ENCODE results near the gene SPSB4.
A peak's percentile ranks its signal among the peaks of the same experiment; 100 is the strongest.
"Not testable (repeated sequence)": the region's sequence is repeated elsewhere in the genome, so short reads cannot be mapped to it uniquely, and the experiment has no call there.

The SPSB4 gene

DNA sequence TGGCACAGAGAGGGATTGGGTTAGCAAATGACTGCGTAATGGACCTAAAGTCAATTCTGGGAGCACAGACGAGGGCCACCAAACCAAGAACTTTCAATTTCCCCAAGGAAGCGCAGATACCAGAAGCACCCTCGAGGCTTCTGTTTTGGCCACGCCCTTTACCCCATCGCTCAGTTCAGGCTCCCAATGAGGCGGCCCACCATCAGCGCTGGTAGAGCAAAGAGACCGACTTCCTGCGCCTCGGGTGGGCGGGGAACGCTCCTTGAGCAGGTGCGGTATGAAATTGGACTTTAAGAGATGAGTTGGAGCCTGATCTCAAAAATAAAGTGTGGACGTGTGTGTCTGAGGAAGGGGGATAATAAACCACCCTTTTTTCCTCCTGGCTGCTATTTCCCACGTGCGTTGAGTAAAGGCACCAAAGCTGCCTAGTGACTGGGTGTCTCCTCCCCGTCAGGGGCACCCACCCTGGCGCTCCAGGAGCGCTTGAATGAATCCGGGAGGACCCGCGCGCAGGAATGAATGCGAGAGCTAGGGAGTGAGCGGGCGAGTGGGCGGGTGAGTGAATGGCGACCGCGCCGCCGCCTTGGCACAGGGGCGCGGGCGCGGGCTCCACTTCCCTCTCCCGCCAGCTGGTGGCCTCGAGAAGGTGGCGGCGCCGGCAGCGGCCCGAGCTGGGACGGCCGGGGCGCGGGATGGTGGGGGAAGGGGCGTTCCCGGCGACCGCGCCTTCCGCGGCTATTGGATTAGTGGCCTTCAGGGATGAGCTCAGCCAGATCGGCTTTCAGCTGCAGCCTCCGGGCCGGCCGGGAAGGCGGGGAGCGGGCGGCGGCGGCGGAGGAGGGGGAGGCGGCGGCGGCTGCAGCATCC lies at the start of gene SPSB4:
Gene SPSB4 (plus strand): TSS at position 772 of the 867 bp plus-strand sequence. CDS start 14,758 bp downstream, outside the sequence.
- peak; percentile 81 for DNase-seq

- no peak for DNase-seq
These were observed 44.8 kb upstream of the SPSB4 start for GRCh38 chr3:141006344-141006743.

DNA sequence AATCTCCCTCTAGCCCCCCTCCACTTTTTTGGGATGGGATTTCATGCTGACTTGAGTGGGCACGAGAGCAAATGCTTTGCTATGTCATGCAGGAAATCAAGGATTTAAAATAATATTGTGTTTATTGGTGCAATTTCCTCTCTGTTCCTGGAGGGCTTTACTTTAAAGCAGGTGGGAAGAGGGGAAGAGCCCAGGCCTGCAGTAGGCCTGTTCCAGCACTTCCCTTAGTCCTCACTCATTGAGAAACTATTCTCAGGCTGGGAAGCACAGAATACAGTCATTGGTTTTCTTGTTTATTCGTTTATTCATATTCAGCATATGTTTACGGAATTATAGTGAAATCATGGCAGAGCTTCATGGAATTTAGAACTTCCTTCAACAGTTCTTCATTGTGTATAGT lies 41.7 kb upstream of the SPSB4 start:
- no peak for DNase-seq

- DNase-seq, result peak; percentile 66
These were observed 39.7 kb upstream of the SPSB4 start for GRCh38 chr3:141011232-141011996.

- DNase-seq, result no peak
These were observed 39.2 kb upstream of the SPSB4 start for GRCh38 chr3:141011997-141012262.

GRCh38 chr3:141012571-141012970 lies 38.6 kb upstream of the SPSB4 start:
- no peak for DNase-seq

- DNase-seq, result no peak
These were observed 35.7 kb upstream of the SPSB4 start for GRCh38 chr3:141015481-141015880.

DNA sequence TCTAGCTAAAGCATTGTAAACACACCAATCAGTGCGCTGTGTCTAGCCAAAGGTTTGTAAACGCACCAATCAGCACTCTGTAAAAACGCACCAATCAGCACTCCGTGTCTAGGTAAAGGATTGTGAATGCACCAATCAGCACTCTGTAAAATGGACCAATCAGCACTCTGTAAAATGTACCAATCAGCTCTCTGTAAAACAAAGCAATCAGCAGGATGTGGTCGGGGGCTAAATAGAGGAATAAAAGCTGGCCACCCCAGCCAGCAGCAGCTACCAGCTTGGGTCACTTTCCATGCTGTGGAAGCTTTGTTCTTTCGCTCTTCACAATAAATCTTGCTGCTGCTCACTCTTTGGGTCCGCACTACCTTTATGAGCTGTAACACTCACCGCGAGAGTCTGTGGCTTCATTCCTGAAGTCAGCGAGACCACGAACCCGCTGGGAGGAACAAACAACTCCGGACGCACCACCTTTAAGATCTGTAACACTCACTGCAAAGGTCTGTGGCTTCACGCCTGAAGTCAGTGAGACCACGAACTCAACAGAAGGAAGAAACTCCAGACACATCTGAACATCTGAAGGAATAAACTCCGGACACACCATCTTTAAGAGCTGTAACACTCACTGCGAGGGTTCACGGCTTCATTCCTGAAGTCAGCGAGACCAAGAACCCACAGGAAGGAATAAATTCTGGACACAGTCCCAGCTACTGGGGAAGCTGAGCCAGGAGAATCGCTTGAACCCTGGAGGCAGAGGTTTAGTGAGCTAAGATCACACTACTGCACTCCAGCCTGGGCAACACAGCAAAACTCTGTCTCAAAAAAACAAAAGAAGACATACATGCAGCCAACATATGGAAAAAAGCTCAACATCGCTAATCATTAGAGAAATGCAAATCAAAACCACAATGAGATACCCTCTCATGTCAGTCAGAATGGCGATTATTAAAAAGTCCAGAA lies 33.5 kb upstream of the SPSB4 start:
- DNase-seq, result not testable (repeated sequence)

GRCh38 chr3:141019244-141019643 lies 31.9 kb upstream of the SPSB4 start:
- no peak for DNase-seq

DNA sequence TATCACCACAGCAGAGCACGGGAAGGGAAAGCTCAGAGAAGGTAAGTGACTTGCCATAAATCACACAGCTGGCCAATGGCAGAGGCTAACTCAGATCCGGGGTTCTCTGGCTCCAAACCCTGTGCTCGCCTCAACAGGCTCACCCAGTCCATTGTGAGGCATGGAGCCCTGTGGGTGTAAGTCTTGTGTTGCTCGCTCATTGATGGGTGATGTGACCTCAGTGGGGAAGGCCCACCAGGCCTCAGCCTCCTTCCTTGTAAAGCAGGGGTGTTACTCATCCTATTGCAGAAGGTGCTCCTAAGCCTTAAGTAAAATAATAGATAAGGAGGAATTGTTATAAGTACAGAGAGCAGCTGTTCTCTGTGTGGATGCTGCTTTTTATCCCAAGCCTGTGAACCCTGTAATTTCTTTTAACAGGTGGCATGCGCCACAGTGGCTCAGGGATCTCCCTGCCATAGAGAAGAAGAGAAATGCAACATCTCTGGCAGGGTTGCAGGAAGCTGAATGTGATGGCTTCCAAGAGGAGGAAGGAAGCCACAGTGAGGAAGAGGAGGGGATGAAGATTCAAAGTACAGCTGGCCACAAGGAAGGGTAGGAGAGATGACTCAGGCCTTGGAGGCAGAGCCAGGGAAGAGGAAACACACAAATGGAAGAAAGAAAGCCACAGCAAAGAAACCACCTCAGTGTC lies 30.9 kb upstream of the SPSB4 start:
- DNase-seq, result no peak

- DNase-seq, result no peak
These were observed 29.9 kb upstream of the SPSB4 start for GRCh38 chr3:141021261-141021660.

GRCh38 chr3:141030296-141030695 lies 20.9 kb upstream of the SPSB4 start:
- DNase-seq, result no peak

GRCh38 chr3:141039589-141039988 lies 11.6 kb upstream of the SPSB4 start:
- no peak for DNase-seq

DNA sequence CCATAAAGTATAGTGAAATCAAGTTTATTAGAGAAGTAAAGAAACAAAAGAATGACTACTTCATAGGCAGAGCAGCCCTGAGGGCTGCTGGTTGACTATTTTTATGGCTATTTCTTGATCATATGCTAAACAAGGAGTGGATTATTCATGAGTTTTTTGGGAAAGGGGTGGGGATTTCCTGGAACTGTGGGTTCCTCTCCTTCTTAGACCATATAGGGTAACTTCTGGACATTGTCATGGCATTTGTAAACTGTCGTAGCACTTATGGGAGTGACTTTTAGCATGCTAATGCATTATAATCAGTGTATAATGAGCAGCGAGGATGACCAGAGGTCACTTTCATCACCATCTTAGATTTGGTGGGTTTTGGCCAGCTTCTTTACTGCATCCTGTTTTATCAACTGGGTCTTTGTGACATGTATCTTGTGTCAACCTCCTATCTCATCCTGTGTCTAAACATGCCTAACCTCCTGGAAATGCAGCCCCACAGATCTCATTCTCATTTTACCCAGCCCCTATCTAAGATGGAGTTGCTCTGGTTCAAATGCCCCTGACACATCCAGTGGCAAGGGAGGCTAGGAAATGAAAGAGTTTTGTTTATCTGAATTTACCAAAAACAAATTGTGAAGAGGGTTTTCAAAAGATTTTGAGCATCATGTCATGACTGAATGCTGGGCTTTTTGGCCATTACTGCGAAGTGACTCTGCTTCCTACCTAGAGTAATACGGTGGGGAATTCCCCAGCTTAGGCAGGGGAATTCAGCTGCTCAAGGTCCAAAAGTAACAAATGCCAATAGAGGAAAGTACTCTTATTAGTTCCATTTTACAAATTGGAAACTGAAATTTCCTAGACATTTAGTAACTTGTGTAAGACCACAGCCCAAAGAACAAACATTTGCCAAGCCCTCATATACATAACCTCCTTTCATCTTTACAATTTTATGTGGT lies 6.2 kb upstream of the SPSB4 start:
- DNase-seq, result no peak

- DNase-seq, result no peak
These were observed 5.3 kb upstream of the SPSB4 start for GRCh38 chr3:141045849-141046248.

- DNase-seq, result no peak
These were observed 4.0 kb upstream of the SPSB4 start for GRCh38 chr3:141047168-141047567.

DNA sequence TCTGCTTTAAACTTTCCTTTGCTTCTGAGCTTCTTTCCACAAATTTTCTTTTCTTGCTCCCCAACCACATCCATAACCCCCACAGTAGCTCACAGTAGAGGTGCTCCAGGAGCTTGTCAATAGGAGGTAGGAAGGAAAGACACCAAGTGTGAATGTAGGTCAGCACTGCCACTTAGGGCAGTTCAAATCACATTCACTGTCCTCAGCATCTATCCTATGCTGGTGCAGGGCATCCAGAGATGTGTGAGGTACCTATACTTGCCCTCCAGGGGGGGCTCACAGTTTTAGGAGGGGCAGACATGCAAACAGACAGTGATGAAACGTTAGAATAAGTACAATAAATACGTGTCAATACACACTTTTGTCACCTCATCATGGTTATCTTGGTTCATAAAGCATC lies 1.5 kb upstream of the SPSB4 start:
- peak; percentile 25 for DNase-seq

DNA sequence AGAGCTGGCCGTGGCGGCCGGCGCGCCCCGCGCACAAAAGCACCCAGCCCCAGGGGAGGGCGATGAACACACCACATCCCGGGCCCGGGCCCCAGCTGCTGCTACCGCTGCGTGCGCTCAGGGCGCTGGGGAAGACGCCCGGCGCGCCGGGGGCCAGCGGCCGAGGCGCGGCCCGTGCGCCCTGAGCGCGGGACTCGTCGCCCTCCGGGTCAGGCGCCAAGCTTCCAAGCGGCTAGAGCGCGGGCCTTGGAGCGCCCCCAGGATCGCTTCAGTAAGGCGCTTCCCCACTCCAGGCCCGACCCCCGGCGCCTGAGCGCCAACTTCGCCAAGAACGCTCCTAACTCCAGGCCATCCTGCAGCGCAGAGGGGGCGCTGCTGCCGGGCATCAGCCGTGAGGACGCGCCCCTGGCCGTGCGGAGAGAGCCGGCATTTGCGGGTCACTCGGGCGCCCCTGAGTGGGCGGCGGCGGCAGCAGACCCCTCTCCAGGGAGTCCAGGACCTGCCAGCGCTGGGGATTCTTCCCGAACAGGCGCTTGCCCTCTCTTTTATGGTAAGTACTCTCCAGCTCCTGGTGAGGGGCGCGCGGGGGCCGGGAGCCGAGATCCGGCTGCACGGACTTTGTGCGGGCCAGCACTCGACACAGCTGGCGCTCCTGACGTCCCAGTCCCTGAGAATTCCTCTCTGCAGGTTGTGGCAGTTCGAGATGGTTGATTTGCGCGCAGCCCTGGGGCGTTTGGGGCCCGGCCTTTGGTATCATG lies 475 bp downstream of the SPSB4 start:
- DNase-seq, result no peak

GRCh38 chr3:141052201-141053069 lies 1.3 kb downstream of the SPSB4 start:
- DNase-seq, result no peak

- no peak for DNase-seq
These were observed 4.0 kb downstream of the SPSB4 start for GRCh38 chr3:141055136-141055535.

Measured in DMS 273 treated with DMSO at 0.1 percent for 48 hours (cell line).